Mammary epithelial cell (primary cell): Measurements from ENCODE around the gene MAPK1.

Source experiments
- CTCF ChIP-seq, 2 donors: IDR thresholded peaks in 1 of 2; conservative IDR thresholded peaks in 1 of 2; 2 replicates each; pipeline ENCODE4 v1.5.1; 2011 to 2012; ENCODE audit warnings: inconsistent platforms in 2 of 2, low read length in 2 of 2, mild to moderate bottlenecking in 2 of 2, control low read depth in 1 of 2, low read depth in 1 of 2; ENCODE audit not compliant: insufficient read depth in 1 of 2; ENCODE audit errors: extremely low read depth in 1 of 2
- EZH2 ChIP-seq: IDR thresholded peaks from 2 replicates; pipeline ENCODE4 v1.6.1; 2012; ENCODE audit warnings: low read length, inconsistent platforms, borderline replicate concordance

DNA sequence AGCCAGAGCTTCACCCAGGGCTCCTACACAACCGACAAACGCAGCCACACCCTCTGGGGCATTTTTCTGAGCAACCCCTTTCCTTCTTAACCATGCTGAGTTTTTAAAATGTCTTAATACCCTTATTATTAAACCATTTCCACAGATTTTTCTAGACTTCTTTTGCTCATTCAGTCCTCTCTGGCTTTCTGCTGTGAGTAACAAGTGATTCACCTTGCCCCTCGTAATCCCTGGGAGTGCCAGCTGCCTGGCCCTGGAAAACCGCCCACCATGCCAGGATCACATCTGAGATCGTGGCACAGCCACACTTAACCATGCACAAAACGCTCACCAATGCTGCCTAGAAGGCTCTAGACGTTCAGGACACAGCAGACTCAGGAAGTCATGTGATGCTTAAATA is 157.3 kb downstream of the MAPK1 start:
- TF ChIP-seq EZH2 (no peak), CTCF (conservative IDR thresholded peaks at IDR 0.05 in 1 of 2, IDR thresholded peaks at IDR 0.05 in 1 of 2; ENCODE audit: extremely low read depth in 1 of 2, insufficient read depth in 1 of 2, low read depth in 1 of 2, low read length in 2 of 2) (no peak)
